Heart left ventricle (tissue), 16 donors: ENCODE data around the gene RFT1. TPM values are rescaled to one million over a fixed set of nuclear protein-coding genes. Genes with fewer than 3 reads are reported as not detected.
A peak's percentile ranks its signal among the peaks of the same experiment; 100 is the strongest.

Experiments used
- ATAC-seq, 4 donors: fragments of 200-7000 bp; cut with Tn5 transposase; one replicate each; pipeline ENCODE4 v1.9.1; 2020 to 2022; ENCODE audit warnings: moderate library complexity in 4 of 4, mild to moderate bottlenecking in 3 of 4, moderate number of reproducible peaks in 1 of 4
- DNase-seq, 5 donors: peaks; one replicate each; pipeline ENCODE4 v3.0.0-alpha.2; 2020
- H3K27ac ChIP-seq, 12 donors: fragments of 200-600 bp; sonication (generic) in 4 of 12; one replicate each; pipeline versions ENCODE4 v1.5.0 to v1.8.0; 2016 to 2022; ENCODE audit warnings: mild to moderate bottlenecking in 2 of 12
- H3K27me3 ChIP-seq, 9 donors: fragments of 200-600 bp; sonication (generic) in 2 of 9; one replicate each; pipeline versions ENCODE4 v1.5.1 to v1.8.0; 2016 to 2022; ENCODE audit warnings: mild to moderate bottlenecking in 3 of 9
- H3K36me3 ChIP-seq, 9 donors: fragments of 200-600 bp; sonication (generic) in 2 of 9; one replicate each; pipeline versions ENCODE4 v1.5.0 to v1.8.0; 2018 to 2022; ENCODE audit warnings: mild to moderate bottlenecking in 2 of 9
- H3K4me1 ChIP-seq, 12 donors: fragments of 200-600 bp; sonication (generic) in 4 of 12; one replicate each; pipeline versions ENCODE4 v1.5.0 to v1.8.0; 2016 to 2022; ENCODE audit warnings: mild to moderate bottlenecking in 3 of 12
- H3K4me3 ChIP-seq, 12 donors: fragments of 200-600 bp; sonication (generic) in 4 of 12; one replicate each; pipeline versions ENCODE4 v1.5.0 to v1.8.0; 2017 to 2022; ENCODE audit warnings: mild to moderate bottlenecking in 9 of 12, moderate library complexity in 4 of 12
- H3K9me3 ChIP-seq, 12 donors: fragments of 200-600 bp; sonication (generic) in 4 of 12; one replicate each; pipeline versions ENCODE4 v1.5.0 to v1.8.0; 2016 to 2022; ENCODE audit warnings: mild to moderate bottlenecking in 1 of 12
- CTCF ChIP-seq, 12 donors: fragments of 200-600 bp; sonication (generic) in 4 of 12; IDR thresholded peaks; one replicate each; pipeline versions ENCODE4 v1.5.0 to v1.8.0; 2018 to 2022; ENCODE audit warnings: antibody characterized with exemption in 12 of 12, mild to moderate bottlenecking in 5 of 12
- POLR2A ChIP-seq, 2 donors: fragments of 450-650 bp; IDR thresholded peaks; one replicate each; pipeline ENCODE4 v1.6.1; 2017; ENCODE audit warnings: antibody characterized with exemption in 2 of 2, mild to moderate bottlenecking in 2 of 2, moderate library complexity in 2 of 2
- WGBS, 4 donors: extraction: QIAGEN DNeasy Blood & Tissue Kit in 2 of 4; methylation state at CpG; one replicate each; pipeline versions ENCODE4 v1.1.5 to v1.1.7; 2013 to 2018; 5-methylcytosine and 5-hydroxymethylcytosine counted together
- intact Hi-C, 10 donors: fragments of 100-400 bp; cut with DNase I; formaldehyde crosslinking; loops; one replicate each; pipeline versions ENCODE4 v1.11.1 to v1.14.2; 2022
- polyA plus RNA-seq, 2 donors: library from polyadenylated mRNA; stranded (reverse); fragments of 200-250 nt; gene quantifications; one replicate each; pipeline ENCODE4 v1.2.3, GENCODE V29; 2013
- total RNA-seq, 9 donors: library from RNA; depleted of rRNA in 2 of 9; stranded (reverse); fragments of >200 nt in 2 of 9; fragmentation: NEBNext Ultra II Directional in 3 of 9; extraction: Animal tissue kit (Norgen Biotek cat#: 25700) in 3 of 9; gene quantifications; one replicate each; pipeline versions ENCODE4 v1.1.0 to v1.2.4, GENCODE V29; 2016 to 2023
- donor health status: ischemic (EF 13 %, LVEDD 7.1; RV severe dilation, severe dysfunction).
- donor health status: healthy with polysubstance abuse.
- donor health status: DM: no; HTN: yes; CAD: no.
- donor health status: DM: no; HTN: no; CAD: no.
- donor health status: ischemic (EF 25% LVEDD 6.9; RV normal size, moderate dysfunction).
- donor health status: ischemic (EF 25% LVEDD 5.7; RV mildly dilated, moderate dysfunction).
- donor health status: healthy.
- donor health status: DM: yes; HTN: yes; CAD: no.
- donor health status: ischemic (EF 35%, LVEDD 5.7; RV mildly dilated, moderate dysfunction).
- donor health status: nonischemic (EF 11% LVEDD 7.7; RV severe dilation, severe dysfunction).
- donor health status: DM: yes; HTN: yes; CAD: no.
- donor health status: PGD.
- donor health status: ischemic (EF 29% LVEDD 5.4; RV normal size, mild dysfunction).
- donor health status: nonischemic (EF 23%, LVEDD 6.1; RV moderate dilation, normal function).

RFT1 gene
- total and polyA plus RNA-seq, 11 donors: 5.0 to 16.2 (median 8.8) TPM

GRCh38 chr3:53140847-53141845 is 10.9 kb upstream of the RFT1 start:
- no peak for TF ChIP-seq POLR2A (IDR thresholded peaks at IDR 0.05)
- no peak for TF ChIP-seq CTCF (IDR thresholded peaks at IDR 0.05)
- H3K9me3 ChIP-seq: no peaks in the 10 kb centered on the region
- intact Hi-C loops: no loop called here
- H3K4me3 ChIP-seq: no peak overlapping the region
- peak in 3 of 4 donors; percentile 34 to 62 (median 48) for ATAC-seq
- no peaks in the 10 kb centered on the region for H3K27me3 ChIP-seq
- 71 to 80% (median 77%) methylated on average over 6 of the region's 6 CpGs for WGBS, 4 donors
- DNase-seq: no peak
- H3K27ac ChIP-seq: peak overlapping the region in 1 of 12 donors; percentile 62
- H3K36me3 ChIP-seq: no peaks in the 10 kb centered on the region
- H3K4me1 ChIP-seq: peaks cover 0 to 43% (median 6%) of the 10 kb centered on the region in 12 donors

GRCh38 chr3:53139906-53140846 is 9.9 kb upstream of the RFT1 start:
- WGBS, 4 donors: 45 to 58% (median 47%) methylated on average over 6 of the region's 6 CpGs
- no peak overlapping the region for H3K4me3 ChIP-seq
- peak overlapping the region in 1 of 12 donors; percentile 12 for H3K27ac ChIP-seq
- intact Hi-C loops: no loop called here
- H3K9me3 ChIP-seq: no peaks in the 10 kb centered on the region
- DNase-seq (no peak), ATAC-seq (no peak)
- peaks cover 0 to 43% (median 6%) of the 10 kb centered on the region in 12 donors for H3K4me1 ChIP-seq
- TF ChIP-seq CTCF (IDR thresholded peaks at IDR 0.05) (no peak), POLR2A (IDR thresholded peaks at IDR 0.05) (no peak)
- H3K36me3 ChIP-seq: no peaks in the 10 kb centered on the region
- H3K27me3 ChIP-seq: no peaks in the 10 kb centered on the region

GRCh38 chr3:53137835-53138446 is 7.7 kb upstream of the RFT1 start:
- H3K27me3 ChIP-seq: no peaks in the 10 kb centered on the region
- DNase-seq (no peak), ATAC-seq (no peak)
- H3K36me3 ChIP-seq: no peaks in the 10 kb centered on the region
- H3K9me3 ChIP-seq: no peaks in the 10 kb centered on the region
- H3K27ac ChIP-seq: no peak overlapping the region
- intact Hi-C loops: no loop called here
- no peak overlapping the region for H3K4me3 ChIP-seq
- peaks cover 0 to 34% (median 8%) of the 10 kb centered on the region in 12 donors for H3K4me1 ChIP-seq
- TF ChIP-seq CTCF (IDR thresholded peaks at IDR 0.05) (no peak), POLR2A (IDR thresholded peaks at IDR 0.05) (no peak)
- WGBS, 4 donors: 88 to 94% (median 92%) methylated on average over 4 of the region's 4 CpGs
